Astrocyte (in vitro differentiated cells and primary cell): ENCODE measurements around the gene TMTC1. TPM values are rescaled to one million over a fixed set of nuclear protein-coding genes. Genes with fewer than 3 reads are reported as not detected.

Experiments
- DNase-seq: peaks from one replicate; pipeline ENCODE4 v3.0.0-alpha.2; 2010; ENCODE audit warnings: low read depth
- FAIRE-seq: peaks from 2 replicates; lab custom pipeline; 2011; peaks lifted over from hg19 to GRCh38; lab: Jason Lieb, UNC
- H2AFZ ChIP-seq: 2 replicates; pipeline ENCODE4 v1.6.0; 2012; ENCODE audit warnings: low read depth, low read length, inconsistent platforms
- H3K27ac ChIP-seq: 2 replicates; pipeline ENCODE4 v1.5.1; 2011; ENCODE audit warnings: low read depth, low read length, inconsistent platforms
- H3K27me3 ChIP-seq: 2 replicates; pipeline ENCODE4 v1.6.0; 2011; ENCODE audit warnings: low read length, inconsistent platforms; ENCODE audit not compliant: insufficient read depth
- H3K36me3 ChIP-seq: 2 replicates; pipeline ENCODE4 v1.5.1; 2011; ENCODE audit warnings: low read length, inconsistent platforms; ENCODE audit not compliant: insufficient read depth
- H3K4me1 ChIP-seq: 2 replicates; pipeline ENCODE4 v1.5.1; 2011; ENCODE audit warnings: low read length, inconsistent platforms; ENCODE audit not compliant: insufficient read depth
- H3K4me2 ChIP-seq: 2 replicates; pipeline ENCODE4 v1.6.0; 2012; ENCODE audit warnings: low read length, inconsistent platforms
- H3K4me3 ChIP-seq: 2 replicates; pipeline ENCODE4 v1.5.1; 2011; ENCODE audit warnings: low read depth, mild to moderate bottlenecking, low read length, inconsistent platforms; ENCODE audit not compliant: insufficient read depth
- H3K79me2 ChIP-seq: 2 replicates; pipeline ENCODE4 v1.6.0; 2012; ENCODE audit warnings: mild to moderate bottlenecking, low read length, inconsistent platforms; ENCODE audit not compliant: insufficient read depth
- H3K9ac ChIP-seq: 2 replicates; pipeline ENCODE4 v1.6.0; 2012; ENCODE audit warnings: mild to moderate bottlenecking, low read length, inconsistent platforms
- H3K9me3 ChIP-seq: 2 replicates; pipeline ENCODE4 v1.5.1; 2012; ENCODE audit warnings: low read depth, mild to moderate bottlenecking, low read length, inconsistent platforms; ENCODE audit not compliant: insufficient read depth
- H4K20me1 ChIP-seq: 2 replicates; pipeline ENCODE4 v1.6.0; 2012; ENCODE audit warnings: low read length, inconsistent platforms; ENCODE audit not compliant: insufficient read depth
- H3K27ac Mint-ChIP-seq: one replicate; pipeline ENCODE4 v1.8.0; 2021; ENCODE audit warnings: mild to moderate bottlenecking, mixed read lengths; ENCODE audit not compliant: unreplicated experiment
- H3K27me3 Mint-ChIP-seq: one replicate; pipeline ENCODE4 v1.8.0; 2021; ENCODE audit warnings: low read depth, mixed read lengths; ENCODE audit not compliant: unreplicated experiment
- H3K36me3 Mint-ChIP-seq: one replicate; pipeline ENCODE4 v1.8.0; 2021; ENCODE audit warnings: low read depth, mixed read lengths; ENCODE audit not compliant: unreplicated experiment
- H3K4me1 Mint-ChIP-seq: one replicate; pipeline ENCODE4 v1.8.0; 2021; ENCODE audit warnings: low read depth, mixed read lengths; ENCODE audit not compliant: unreplicated experiment
- H3K4me3 Mint-ChIP-seq: one replicate; pipeline ENCODE4 v1.8.0; 2021; ENCODE audit warnings: mild to moderate bottlenecking, moderate library complexity, mixed read lengths; ENCODE audit not compliant: unreplicated experiment
- H3K9me3 Mint-ChIP-seq: one replicate; pipeline ENCODE4 v1.8.0; 2021; ENCODE audit warnings: mild to moderate bottlenecking, mixed read lengths; ENCODE audit not compliant: unreplicated experiment
- EZH2 ChIP-seq: IDR thresholded peaks from 2 replicates; pipeline ENCODE4 v1.6.1; 2012; ENCODE audit warnings: mild to moderate bottlenecking, low read length, inconsistent platforms; ENCODE audit not compliant: insufficient read depth
- total RNA-seq: library from RNA; stranded (reverse); gene quantifications from 2 replicates; pipeline ENCODE4 v1.2.1, GENCODE V29; 2021
- TF ChIP-seq, protein P1 (sequence below): IDR thresholded peaks from 2 replicates; pipeline ENCODE4 v1.5.1; 2011; ENCODE audit warnings: low read depth, mild to moderate bottlenecking, inconsistent platforms, low read length, moderate library complexity; ENCODE audit not compliant: insufficient read depth

Gene TMTC1
- total RNA-seq, 1 donor from 2014 or later: 4.7 TPM

DNA sequence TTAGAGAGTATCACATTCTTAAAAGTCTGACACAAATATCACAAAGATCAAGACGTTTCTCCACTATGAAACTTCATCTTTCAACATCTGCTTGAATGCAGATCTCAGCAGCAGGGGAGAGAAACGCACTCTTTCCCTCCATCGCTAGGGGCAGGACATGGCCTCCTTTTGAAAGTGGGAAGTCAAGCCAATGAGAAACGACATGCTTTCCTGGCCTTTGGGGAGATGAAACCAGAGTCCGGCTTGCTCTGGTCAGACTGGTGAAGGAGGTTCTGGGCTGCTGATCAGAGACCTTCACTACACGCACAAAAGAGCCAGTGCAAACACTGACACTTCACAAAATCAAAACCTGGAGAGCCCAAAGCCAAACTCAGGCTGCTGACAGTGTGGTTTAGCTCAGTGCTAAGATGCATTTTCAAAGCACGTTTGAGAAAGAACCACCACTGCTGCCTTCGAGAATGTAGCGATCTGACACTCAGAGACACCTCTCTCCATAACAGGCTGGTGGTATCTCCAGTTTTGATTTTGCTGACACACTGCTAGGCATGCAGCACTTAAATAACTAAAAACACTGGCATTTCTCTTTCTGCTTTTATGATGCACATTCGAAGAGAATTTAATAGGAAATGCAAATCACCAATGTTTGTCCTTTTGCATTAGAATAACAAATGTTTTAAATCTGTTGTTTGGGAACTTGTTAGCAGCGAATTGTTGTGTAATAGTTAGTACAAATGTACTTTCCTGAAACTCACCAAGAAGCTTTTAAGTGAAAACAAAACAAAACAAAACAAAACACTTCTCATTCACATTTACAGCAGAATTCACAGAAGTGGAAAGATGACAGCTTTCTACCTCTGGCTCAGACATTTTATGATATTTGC is 192.4 kb downstream of the TMTC1 start:
- Histone ChIP-seq H3K9me3 (no peaks in the 10 kb centered on the region), H3K4me1 (no peaks in the 10 kb centered on the region), H3K27ac (no peak overlapping the region), H2AFZ (no peak overlapping the region), H3K36me3 (no peaks in the 10 kb centered on the region), H3K27me3 (no peaks in the 10 kb centered on the region), H3K9ac (no peak overlapping the region), H3K79me2 (no peaks in the 10 kb centered on the region), H3K4me2 (no peak overlapping the region), H3K4me3 (no peak overlapping the region), H4K20me1 (no peaks in the 10 kb centered on the region)
- Mint-ChIP-seq H3K4me3 (no peak overlapping the region), H3K27ac (no peak overlapping the region), H3K27me3 (no peaks in the 10 kb centered on the region), H3K4me1 (peaks cover 1% of the 10 kb centered on the region), H3K36me3 (no peaks in the 10 kb centered on the region), H3K9me3 (no peaks in the 10 kb centered on the region)
- TF ChIP-seq, protein P1, sequence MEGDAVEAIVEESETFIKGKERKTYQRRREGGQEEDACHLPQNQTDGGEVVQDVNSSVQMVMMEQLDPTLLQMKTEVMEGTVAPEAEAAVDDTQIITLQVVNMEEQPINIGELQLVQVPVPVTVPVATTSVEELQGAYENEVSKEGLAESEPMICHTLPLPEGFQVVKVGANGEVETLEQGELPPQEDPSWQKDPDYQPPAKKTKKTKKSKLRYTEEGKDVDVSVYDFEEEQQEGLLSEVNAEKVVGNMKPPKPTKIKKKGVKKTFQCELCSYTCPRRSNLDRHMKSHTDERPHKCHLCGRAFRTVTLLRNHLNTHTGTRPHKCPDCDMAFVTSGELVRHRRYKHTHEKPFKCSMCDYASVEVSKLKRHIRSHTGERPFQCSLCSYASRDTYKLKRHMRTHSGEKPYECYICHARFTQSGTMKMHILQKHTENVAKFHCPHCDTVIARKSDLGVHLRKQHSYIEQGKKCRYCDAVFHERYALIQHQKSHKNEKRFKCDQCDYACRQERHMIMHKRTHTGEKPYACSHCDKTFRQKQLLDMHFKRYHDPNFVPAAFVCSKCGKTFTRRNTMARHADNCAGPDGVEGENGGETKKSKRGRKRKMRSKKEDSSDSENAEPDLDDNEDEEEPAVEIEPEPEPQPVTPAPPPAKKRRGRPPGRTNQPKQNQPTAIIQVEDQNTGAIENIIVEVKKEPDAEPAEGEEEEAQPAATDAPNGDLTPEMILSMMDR: peak; percentile 25
- TF ChIP-seq EZH2: no peak
- DNase-seq (no peak), FAIRE-seq (no peak)

DNA sequence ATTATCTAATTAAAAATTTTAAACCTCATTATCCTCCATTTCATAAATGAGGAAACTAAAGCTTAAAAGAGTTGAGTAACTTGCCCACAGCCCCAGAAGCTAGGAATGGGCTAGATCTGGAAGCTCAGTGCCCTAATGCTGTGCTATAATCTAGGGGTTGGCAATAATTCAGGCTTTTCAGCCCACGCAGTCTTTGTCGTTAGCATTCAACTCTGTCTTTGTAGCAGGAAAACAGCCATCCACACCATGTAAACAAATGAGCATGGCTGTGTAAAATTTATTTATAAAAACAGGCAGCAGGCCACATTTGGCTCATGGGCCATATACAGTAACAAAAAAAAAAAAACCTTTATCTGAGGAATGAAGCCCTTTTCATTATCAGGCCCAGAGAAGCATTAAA is 193.9 kb downstream of the TMTC1 start:
- Histone ChIP-seq H3K4me2 (no peak overlapping the region), H3K4me3 (no peak overlapping the region), H3K27ac (no peak overlapping the region), H3K9me3 (no peaks in the 10 kb centered on the region), H4K20me1 (no peaks in the 10 kb centered on the region), H3K27me3 (no peaks in the 10 kb centered on the region), H3K4me1 (no peaks in the 10 kb centered on the region), H3K79me2 (no peaks in the 10 kb centered on the region), H3K9ac (no peak overlapping the region), H2AFZ (no peak overlapping the region), H3K36me3 (no peaks in the 10 kb centered on the region)
- no peak for TF ChIP-seq EZH2
- TF ChIP-seq, protein P1: no peak
- Mint-ChIP-seq H3K36me3 (no peaks in the 10 kb centered on the region), H3K27me3 (no peaks in the 10 kb centered on the region), H3K4me1 (peaks cover 1% of the 10 kb centered on the region), H3K4me3 (no peak overlapping the region), H3K9me3 (no peaks in the 10 kb centered on the region), H3K27ac (no peak overlapping the region)
- FAIRE-seq: no peak
- DNase-seq: no peak

DNA sequence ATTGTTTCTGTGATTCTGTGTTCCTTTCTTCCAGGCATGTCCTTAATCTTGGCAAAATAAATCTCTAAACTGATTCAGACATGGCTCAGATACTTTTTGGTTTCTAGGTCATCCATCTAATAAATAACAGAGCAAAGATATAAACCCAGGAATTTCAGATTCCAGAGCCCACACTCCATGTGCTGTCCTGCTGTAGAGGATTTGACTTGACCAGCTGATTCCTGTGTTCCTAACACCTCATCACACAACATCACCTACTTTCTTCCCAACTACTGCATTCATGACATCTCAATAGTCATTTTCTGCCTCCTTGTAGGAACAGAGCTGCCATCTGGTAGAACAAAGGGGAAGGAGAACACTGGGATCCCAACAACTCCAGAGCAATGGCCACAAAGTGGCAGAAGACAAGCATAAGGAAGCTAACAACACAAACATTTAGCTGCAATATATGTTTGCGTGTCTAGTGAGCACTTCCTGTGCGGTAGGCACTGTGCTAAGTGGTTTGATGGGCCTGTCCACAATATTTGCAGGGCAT is 194.4 kb downstream of the TMTC1 start:
- H3K27ac Mint-ChIP-seq: no peak overlapping the region
- Histone ChIP-seq H3K4me3 (no peak overlapping the region), H3K4me2 (no peak overlapping the region), H3K9me3 (no peaks in the 10 kb centered on the region), H3K27ac (no peak overlapping the region), H3K79me2 (no peaks in the 10 kb centered on the region), H3K9ac (no peak overlapping the region), H4K20me1 (no peaks in the 10 kb centered on the region), H3K27me3 (no peaks in the 10 kb centered on the region), H3K36me3 (no peaks in the 10 kb centered on the region), H2AFZ (no peak overlapping the region), H3K4me1 (no peaks in the 10 kb centered on the region)
- H3K4me1 Mint-ChIP-seq: peaks cover 1% of the 10 kb centered on the region
- no peak overlapping the region for H3K4me3 Mint-ChIP-seq
- H3K27me3 Mint-ChIP-seq: no peaks in the 10 kb centered on the region
- TF ChIP-seq, protein P1: no peak
- no peak for TF ChIP-seq EZH2
- DNase-seq (peak; percentile 70), FAIRE-seq (no peak)
- H3K36me3 Mint-ChIP-seq: no peaks in the 10 kb centered on the region
- H3K9me3 Mint-ChIP-seq: no peaks in the 10 kb centered on the region
